Superior temporal gyrus (tissue), 1 donor: Measurements from ENCODE around the gene CARD8.
"Not testable (repeated sequence)": the region's sequence is repeated elsewhere in the genome, so short reads cannot be mapped to it uniquely, and the experiment has no call there.

ENCODE experiments used
- DNase-seq: peaks from one replicate; pipeline ENCODE4 v3.0.0-alpha.2; 2016; ENCODE audit errors: extremely low spot score

The CARD8 gene

DNA sequence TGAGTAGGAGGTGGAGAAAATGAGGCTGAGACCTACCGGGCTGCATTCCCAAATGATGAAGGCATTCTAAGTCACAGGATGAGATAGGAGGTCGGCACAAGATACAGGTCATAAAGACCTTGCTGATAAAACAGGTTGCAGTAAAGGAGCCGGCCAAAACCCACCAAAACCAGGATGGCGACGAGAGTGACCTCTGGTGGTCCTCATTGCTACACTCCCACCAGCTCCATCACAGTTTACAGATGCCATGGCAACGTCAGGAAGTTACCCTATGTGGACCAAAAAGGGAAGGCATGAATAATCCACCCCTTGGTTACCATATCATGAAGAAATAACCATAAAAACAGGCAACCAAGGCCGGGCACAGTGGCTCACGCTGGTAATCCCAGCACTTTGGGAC is 9.6 kb upstream of the CARD8 start:
- not testable (repeated sequence) for DNase-seq

DNA sequence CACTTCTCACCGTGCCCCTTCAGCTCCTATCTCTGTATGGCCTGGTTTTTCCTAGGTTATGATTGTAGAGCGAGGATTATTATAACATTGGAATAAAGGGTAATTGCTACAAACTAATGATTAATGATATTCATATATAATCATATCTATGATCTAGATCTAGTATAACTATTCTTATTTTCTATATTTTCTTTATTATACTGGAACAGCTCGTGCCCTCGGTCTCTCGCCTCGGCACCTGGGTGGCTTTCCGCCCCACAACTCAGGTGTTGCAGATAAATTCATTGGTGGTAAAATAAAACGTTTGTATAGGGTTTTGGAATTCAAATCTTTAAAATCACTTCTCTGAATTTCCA is 4.6 kb upstream of the CARD8 start:
- not testable (repeated sequence) for DNase-seq

DNA sequence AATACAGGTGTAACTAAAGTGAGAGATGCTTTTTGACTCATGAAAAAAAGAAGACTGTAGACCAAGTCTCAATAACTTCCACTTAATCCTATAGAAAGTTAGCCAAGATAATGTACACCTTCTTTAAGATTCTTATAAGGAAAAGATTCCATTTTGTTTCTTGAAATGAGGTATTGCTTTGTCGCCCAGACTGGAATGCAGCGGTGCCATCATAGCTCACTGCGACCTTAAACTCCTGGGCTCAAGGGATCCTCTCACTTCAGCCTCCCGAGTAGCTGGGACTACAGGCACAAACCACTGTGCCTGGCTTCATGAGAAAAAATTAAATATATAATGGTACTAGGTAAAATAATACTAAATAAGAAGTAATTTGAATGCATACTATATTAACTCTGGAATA is 3.3 kb upstream of the CARD8 start:
- DNase-seq = not testable (repeated sequence)

DNA sequence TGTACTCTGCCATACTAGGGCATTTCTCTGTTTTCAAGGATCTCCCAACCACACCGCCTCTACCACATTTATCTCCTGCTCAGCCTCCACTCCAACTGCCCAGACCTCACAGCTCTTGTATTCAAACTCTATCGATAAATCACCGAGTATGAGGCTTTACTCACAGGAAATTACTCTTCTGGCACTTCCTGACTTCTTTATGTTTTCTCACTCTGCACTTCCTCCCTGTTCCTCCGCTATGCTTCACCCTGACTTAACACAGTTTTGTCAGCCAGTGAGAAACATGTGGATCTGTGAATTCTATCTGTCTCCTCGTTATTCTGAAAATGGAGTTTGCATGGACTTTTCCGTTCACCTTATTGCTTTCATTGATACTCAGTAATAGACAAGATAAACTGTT is 2.6 kb upstream of the CARD8 start:
- DNase-seq = no peak

DNA sequence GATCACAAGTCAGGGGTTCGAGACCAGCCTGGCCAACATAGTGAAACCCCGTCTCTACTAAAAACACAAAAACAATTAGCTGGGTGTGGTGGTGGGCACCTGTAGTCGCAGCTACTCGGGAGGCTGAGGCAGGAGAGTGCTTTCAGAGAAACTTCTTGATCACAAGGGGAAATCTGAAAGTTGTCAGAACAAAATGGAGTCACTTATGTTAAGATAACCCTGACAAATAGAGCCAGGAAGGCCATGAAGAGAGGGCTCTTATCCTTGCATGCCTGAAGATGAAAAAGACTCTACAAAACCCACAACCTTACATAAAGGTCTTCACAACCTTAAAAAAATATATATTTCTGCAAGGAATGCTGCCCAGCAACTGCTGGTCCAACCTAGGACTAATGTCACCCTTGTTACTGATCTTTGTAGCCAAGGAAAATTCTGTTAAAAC is 1.2 kb downstream of the CARD8 start:
- no peak for DNase-seq

DNA sequence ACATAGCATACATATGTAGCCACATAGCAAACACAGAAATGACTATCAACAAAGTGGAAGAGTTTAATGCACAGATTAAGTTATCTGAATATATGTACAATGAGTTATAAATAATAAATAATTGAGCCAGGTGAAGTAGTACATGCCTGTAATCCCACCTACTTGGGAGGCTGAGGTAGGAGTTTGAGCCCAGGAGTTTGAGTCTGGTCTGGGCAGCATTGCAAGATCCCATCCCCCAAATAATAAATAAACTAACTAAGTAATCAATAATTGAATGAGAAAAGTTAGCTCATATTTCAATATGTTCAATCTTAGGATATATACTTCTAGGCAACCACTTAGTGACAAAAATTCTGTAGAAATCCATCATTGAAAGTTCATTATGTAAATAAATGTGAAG is 1.7 kb downstream of the CARD8 start:
- no peak for DNase-seq

DNA sequence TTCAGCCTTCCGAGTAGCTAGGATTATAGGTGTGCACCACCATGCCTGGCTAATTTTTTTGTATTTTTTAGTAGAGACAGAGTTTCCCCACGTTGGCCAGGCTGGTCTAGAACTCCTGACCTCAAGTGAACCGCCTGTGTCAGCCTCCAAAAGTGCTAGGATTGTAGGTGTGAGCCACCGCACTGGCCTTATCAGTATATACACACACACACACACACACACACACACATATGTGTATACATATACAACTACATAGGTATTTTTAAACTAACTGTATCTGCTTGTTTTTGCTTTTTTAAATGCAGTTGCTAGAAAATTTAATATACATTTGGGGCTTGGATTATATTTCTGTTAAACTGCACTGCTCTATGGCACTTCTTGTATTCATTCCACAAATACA is 3.1 kb downstream of the CARD8 start:
- DNase-seq = no peak

DNA sequence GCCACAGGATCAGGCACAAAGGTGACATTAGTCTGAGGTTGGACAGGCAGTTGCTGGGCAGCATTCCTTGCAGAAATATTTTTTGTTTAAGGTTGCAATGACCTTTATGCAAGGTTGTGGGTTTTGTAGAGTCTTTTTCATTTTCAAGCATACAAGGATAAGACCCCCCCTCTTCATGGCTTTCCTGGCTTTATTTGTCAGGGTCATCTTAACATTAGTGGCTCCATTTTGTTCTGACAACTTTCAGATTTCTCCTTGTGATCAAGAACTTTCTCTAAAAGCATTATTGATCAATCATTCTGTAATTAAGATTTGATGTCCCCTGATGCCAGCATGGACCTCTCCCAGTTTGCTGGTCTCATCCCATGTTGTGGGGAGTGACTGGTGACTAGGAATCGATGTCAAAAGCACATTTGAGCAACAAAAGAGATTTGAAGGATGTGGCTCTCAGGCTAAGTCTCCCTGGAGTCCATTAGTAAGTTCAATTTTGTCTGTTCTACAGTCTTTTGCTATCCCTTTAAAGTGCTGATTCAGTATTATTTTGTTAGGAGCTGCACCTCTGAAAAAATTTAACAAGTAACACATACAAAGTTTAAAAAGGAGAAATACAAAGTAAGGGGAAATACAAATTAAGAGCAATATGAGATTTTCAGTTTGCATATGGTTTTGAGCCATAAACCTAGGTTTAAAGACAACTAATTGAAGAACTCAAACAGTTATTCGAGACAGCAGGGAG is 5.3 kb downstream of the CARD8 start:
- DNase-seq = no peak

DNA sequence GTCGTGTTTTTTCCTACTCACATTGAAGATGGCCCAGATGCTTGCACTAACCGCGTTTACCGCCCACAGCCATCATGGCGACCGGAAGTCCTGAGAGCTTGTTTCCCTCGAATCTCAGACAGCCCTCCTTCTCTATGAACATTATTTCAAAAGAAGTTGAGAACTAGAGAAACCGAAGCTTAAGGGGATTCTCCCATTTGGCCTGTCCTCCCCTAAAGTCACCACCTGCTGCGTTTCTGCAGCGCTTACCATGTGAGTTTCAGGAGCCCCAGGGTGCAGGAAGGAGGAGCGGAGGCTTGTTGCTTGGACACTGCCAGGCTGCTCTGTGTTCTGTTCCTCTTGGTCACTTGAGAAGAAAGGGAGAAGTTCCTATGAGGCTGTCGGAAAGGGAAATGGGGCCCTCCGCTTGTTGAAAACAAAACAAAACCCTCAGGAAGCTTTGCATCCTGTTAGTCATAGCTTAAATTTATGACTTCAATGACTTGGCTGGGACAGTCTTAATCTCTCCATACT is 6.2 kb downstream of the CARD8 start:
- no peak for DNase-seq

DNA sequence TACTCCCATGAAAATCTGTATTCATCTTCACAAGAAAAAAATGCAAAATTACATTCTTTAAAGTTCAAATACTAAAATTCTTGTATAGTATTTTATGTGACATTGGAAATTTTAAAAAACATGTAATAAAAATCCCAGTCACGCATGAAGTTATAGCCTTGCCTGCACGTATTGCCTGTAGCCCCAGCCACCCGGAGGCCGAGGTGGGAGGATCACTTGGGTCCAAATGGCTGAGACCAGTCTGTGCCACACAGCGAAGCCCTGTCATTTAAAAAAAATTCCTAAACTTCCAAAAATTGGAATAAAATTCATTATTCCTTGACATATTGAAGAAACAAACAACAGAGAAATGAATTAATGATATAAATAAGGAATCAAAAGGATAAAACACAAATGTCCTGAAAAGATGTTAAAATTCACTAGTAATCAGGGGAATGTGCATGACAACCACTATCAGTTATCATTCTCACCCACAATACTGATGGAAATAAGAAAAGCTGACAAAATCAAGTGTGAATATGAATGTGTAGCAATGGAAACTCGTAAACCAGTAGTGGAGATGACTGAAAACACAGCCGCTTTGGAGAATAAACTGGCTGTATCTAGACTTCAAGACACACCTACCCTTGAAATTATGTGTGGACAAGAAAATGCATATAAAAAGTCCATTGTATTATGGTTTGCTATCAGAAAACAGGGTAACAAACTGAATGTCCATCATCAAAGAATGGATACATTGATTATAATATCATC is 7.5 kb downstream of the CARD8 start:
- DNase-seq = no peak

DNA sequence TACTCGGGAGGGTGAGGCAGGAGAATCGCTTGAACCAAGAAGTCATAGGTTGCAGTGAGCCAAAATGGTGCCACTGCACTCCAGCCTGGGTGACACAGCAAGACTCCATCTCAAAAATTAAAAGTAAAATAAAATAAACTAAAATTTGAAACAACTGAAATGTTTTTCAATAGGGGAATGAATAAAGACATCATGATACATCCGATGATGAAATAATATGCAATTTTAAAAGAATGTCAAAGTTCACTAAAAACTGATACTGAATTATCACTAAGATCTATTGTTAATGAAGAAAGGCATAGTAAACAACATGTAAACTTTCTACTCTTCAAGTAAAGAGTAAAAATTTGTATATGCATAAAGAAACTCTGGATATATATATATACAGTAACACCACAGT is 8.5 kb downstream of the CARD8 start:
- DNase-seq = no peak

DNA sequence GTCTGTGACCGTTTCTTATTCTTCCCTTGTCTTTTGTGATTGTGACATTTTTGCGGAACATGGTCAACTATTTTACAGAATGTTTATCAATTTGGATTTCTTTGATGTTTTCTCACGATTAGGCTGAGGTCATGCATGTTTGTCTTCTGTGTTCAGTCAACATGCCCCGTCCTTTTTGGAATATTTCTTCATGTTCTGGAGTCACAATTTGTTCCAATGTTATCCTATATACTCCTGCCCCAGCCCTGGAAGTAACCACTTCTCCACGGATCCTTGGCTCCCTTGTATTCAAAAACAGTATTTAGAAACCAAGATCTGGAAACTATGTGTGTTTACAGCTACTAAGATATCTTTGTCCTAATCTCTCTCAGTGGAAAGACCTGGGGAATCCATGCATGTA is 9.6 kb downstream of the CARD8 start:
- DNase-seq = no peak

DNA sequence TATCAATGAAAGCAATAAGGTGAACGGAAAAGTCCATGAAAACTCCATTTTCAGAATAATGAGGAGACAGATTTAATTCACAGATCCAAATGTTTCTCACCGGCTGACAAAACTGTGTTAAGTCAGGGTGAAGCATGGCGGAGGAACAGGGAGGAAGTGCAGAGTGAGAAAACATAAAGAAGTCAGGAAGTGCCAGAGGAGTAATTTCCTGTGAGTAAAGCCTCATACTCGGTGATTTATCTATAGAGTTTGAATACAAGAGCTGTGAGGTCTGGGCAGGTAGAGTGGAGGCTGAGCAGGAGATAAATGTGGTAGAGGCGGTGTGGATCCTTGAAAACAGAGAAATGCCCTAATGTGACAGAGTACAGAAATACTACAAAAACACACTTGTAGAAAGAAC is 11.4 kb downstream of the CARD8 start:
- DNase-seq = no peak

DNA sequence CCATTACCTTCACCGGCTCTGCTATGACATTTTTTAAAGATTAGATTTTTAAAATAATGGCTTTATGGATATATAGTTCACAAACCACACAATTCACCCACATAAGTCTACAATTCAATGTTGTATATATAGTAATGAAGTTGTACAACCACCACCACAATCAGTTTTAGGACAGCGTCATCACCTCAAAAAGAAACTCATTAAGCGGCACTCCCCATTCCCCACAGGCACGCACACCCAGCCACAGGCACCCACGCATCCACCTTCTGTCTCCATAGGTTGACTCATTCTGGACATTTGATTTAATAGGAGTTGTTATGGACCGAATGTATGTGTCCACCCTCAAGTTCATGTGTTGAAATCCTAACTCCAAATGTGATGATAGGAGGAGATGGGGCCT is 13.9 kb downstream of the CARD8 start:
- not testable (repeated sequence) for DNase-seq

DNA sequence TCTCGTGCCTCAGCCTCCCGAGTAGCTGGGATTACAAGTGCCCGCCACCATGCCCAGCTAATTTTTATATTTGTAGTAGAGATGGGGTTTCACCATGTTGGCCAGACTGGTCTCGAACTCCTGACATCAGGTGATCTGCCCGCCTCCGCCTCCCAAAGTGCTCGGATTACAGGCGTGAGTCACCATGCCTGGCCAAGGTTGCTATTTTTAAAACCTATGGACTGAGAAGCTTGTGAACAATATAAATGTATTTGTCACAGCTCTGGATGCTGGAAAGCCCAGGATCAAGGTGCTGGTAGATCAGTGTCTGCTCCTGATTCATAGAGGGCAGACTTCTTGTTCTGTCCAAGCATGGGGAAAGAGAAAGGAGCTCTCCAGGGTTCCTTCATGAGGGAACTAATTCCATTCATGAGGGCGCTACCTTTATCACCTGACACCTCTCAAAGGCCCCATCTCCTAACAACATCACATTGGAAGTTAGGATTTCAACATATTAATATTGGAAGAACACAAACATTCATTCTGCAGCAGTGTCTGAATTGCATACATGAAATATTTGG is 16.1 kb downstream of the CARD8 start:
- DNase-seq = no peak

DNA sequence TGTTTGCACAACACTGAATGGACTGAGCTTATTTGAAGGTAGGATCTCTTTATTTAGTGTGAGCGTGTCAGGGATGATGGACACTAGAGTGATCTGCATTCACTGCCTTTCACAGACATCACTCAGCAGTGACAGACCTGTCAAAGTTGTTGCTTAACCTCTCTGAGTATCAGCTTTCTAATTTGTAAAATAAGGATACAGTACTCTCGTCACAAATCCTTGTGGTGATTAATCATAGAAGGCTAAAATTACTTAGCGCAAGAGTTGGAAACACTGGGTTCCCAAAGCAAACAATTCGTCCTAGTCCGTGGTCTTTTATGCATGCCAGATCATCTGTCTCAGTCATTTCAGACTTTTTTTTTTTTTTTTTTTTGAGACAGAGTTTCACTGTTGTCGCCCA is 16.6 kb downstream of the CARD8 start:
- no peak for DNase-seq

DNA sequence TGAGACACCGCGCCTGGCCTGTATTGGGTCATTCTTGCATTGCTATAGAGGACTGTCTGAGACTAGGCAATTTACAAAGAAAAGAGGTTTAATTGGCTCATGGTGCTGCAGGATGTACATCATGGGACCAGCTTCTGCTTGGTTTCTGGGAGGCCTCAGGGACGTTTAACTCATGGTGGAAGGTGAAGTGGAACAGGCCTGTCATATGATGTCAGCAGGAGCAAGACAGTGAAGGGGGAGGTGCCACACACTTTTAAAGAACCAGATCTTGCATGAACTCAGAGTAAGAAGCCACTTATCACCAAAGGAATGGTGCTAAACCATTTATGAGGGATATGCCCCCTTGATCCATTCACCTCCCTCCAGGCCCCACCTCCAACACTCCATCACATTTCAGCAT is 18.7 kb downstream of the CARD8 start:
- DNase-seq = no peak

DNA sequence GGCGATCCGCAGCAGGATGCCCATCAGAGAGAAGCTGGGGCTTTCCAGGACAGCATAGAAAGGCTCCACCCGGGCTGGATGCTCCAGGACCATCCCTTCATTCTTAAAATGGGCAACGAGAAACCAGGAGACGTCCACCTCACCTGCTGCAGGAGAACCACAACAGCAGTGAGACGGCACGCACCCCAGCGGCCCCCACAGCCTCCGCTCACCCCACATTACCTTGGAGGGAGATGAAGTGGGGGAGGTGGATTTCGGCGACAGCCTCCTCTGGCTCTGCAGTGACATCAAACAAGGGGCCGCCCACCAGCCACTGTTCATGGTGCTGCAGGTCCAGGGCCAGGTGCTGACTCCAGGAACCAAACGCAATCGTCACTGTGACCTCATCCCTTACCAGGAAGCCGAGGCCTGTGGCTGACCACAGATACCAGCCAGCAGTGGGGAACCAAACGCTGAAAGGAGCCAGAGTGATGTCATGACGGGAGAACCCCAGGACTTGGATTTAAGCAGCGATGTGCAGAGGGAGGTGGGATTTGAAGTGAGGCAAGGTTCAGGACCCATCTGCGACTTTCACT is 25.1 kb downstream of the CARD8 start:
- DNase-seq = no peak

DNA sequence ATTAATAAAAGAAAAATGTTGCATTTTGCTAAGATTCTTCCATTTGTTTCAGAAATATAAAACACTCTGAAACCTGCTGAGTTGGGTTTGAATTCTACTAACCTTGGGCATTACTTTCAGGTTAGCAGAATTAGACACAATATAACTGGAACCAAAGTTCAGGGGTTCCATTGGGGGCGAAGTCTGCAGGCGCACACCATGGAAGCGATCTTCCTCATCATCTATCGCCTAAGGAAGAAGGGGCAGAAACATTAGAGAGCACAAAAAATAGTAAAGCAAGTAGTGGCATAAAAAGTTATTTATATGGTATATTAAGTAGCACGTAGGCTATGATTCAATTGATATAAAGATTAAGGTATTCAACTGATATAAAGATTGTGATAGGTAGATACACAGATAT is 34.1 kb downstream of the CARD8 start:
- no peak for DNase-seq

DNA sequence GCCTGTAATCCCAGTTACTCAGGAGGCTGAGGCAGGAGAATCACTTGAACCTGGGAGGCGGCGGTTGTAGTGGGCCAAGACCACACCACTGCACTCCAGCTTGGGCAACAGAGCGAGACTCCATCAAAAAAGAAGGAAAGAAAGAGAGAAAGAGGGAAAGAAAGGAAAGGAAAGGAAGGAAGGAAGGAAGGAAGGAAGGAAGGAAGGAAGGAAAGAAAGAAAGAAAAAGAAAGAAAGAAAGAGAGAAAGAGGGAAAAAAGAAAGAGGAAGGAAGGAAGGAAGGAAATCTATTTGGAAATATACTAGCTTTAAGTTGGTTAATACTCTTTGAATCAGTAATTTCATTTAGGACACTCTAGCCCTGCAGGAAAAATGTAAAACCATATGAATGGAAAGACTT is 34.9 kb downstream of the CARD8 start:
- not testable (repeated sequence) for DNase-seq

DNA sequence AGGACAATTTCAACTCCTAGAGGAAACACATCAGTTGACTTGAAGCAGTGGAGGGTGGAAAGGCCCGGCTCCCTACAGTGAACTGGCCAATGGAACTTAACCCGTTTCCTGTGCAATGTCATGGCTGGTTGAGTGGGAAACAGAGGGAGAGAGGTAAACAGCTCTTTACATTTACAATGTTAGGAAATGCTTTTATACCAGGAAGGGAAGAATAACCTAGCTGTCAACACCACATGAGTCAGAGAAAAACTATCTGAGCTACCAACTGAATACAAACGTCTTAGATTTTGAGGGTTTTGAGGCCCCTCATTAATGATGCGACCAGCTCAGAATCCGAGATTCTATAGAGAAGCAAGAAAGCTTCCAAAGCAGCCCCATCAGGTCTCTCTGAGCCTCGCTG is 36.7 kb downstream of the CARD8 start:
- DNase-seq = no peak

DNA sequence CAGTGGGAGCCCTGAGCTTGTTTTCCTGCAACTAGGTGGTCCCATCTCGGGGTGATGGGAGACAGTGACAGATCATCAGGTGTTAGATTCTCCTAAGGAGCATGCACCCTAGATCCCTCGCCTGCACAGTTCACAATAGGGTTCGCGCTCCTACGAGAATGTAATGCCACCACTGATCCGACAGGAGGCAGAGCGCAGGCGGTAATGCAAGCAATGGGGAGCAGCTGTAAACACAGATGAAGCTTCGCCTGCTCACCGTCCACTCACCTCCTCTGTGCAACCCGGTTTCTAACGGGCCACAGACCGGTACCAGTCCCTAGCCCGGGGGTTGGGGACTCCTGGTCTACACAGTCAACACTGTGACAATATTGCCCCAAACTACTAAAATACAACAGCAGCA is 38.8 kb downstream of the CARD8 start:
- no peak for DNase-seq

DNA sequence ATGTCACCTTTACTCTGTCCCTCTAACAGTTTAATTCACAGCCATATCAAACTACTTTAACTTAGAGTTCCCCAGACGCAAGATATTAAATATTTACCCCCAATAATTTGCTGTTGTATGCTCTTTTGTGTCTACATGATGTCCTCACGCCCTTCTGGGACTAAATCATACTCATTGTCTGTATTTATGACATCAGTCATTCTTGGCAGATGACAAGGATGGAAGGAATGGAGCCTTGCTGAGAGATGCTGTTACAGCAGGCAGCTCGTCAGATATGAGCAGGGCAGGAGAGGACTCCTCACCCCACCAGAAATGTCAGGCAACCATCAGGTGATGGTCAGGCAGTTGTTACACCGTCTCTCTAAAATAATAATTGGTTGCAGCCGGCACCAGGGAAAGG is 41.8 kb downstream of the CARD8 start:
- no peak for DNase-seq
